ENCODE data around the gene SCAMP5. TPM values are rescaled to one million over a fixed set of nuclear protein-coding genes. Genes with fewer than 3 reads are reported as not detected.

SCAMP5 gene
- total RNA-seq, 4 donors from 2014 or later = 7.6 to 16.7 (median 10.1) TPM

GRCh38 chr15:74960995-74961588 is 34.3 kb upstream of the SCAMP5 start:
- intact Hi-C loops (cut with DNase I) = no loop called here
- peak in 1 of 2 donors; percentile 49 for DNase-seq
- no peaks in the 10 kb centered on the region for H3K27me3 ChIP-seq
- 33 to 52% methylated on average over 3 of the region's 3 CpGs for WGBS, 2 donors
- peak overlapping the region; percentile 10 to 52 (median 30) for H3K27ac ChIP-seq
- no peaks in the 10 kb centered on the region for H3K36me3 ChIP-seq
- peaks cover 44 to 55% of the 10 kb centered on the region in 2 donors for H3K4me1 ChIP-seq
- H3K9me3 ChIP-seq = no peaks in the 10 kb centered on the region
- no peak overlapping the region for H3K4me3 ChIP-seq (replicated peaks in 1 of 3)
- TF ChIP-seq CTCF (IDR thresholded peaks at IDR 0.05) = no peak
- TF ChIP-seq POLR2A (IDR thresholded peaks at IDR 0.05) = no peak

GRCh38 chr15:74961616-74962015 is 33.7 kb upstream of the SCAMP5 start:
- intact Hi-C loops (cut with DNase I) = no loop called here
- no peaks in the 10 kb centered on the region for H3K9me3 ChIP-seq
- 80 to 94% methylated on average over 5 of the region's 5 CpGs for WGBS, 2 donors
- no peak for TF ChIP-seq POLR2A (IDR thresholded peaks at IDR 0.05)
- no peak for TF ChIP-seq CTCF (IDR thresholded peaks at IDR 0.05)
- H3K27me3 ChIP-seq = no peaks in the 10 kb centered on the region
- DNase-seq = peak in 1 of 2 donors; percentile 14
- H3K36me3 ChIP-seq = no peaks in the 10 kb centered on the region
- H3K4me1 ChIP-seq = peaks cover 44 to 54% of the 10 kb centered on the region in 2 donors
- H3K4me3 ChIP-seq (replicated peaks in 1 of 3) = no peak overlapping the region
- peak overlapping the region; percentile 10 to 52 (median 30) for H3K27ac ChIP-seq

GRCh38 chr15:74962219-74962618 is 33.1 kb upstream of the SCAMP5 start:
- no peak for DNase-seq
- WGBS, 2 donors = 92 to 93% methylated on average over 8 of the region's 8 CpGs
- Histone ChIP-seq H3K36me3 (no peaks in the 10 kb centered on the region), H3K4me3 (replicated peaks in 1 of 3) (no peak overlapping the region), H3K27ac (peak overlapping the region in 1 of 3 donors; percentile 10), H3K4me1 (peaks cover 42 to 53% of the 10 kb centered on the region in 2 donors), H3K9me3 (no peaks in the 10 kb centered on the region), H3K27me3 (no peaks in the 10 kb centered on the region)
- TF ChIP-seq POLR2A (IDR thresholded peaks at IDR 0.05) (no peak), CTCF (IDR thresholded peaks at IDR 0.05) (no peak)
- intact Hi-C loops (cut with DNase I) = no loop called here

GRCh38 chr15:74962671-74963070 is 32.7 kb upstream of the SCAMP5 start:
- no peaks in the 10 kb centered on the region for H3K9me3 ChIP-seq
- no peak for TF ChIP-seq CTCF (IDR thresholded peaks at IDR 0.05)
- TF ChIP-seq POLR2A (IDR thresholded peaks at IDR 0.05) = no peak
- no peak overlapping the region for H3K27ac ChIP-seq
- no peaks in the 10 kb centered on the region for H3K36me3 ChIP-seq
- intact Hi-C loops (cut with DNase I) = no loop called here
- no peaks in the 10 kb centered on the region for H3K27me3 ChIP-seq
- DNase-seq = no peak
- H3K4me3 ChIP-seq (replicated peaks in 1 of 3) = no peak overlapping the region
- WGBS, 2 donors = 47 to 67% methylated on average over 2 of the region's 2 CpGs
- peaks cover 38 to 49% of the 10 kb centered on the region in 2 donors for H3K4me1 ChIP-seq

- intact Hi-C loops (cut with DNase I) = no loop called here
- Histone ChIP-seq H3K27me3 (no peaks in the 10 kb centered on the region), H3K4me1 (peaks cover 32 to 43% of the 10 kb centered on the region in 2 donors), H3K27ac (no peak overlapping the region), H3K36me3 (no peaks in the 10 kb centered on the region), H3K4me3 (replicated peaks in 1 of 3) (no peak overlapping the region), H3K9me3 (no peaks in the 10 kb centered on the region)
- 92 to 97% methylated on average over 4 of the region's 4 CpGs for WGBS, 2 donors
- TF ChIP-seq CTCF (IDR thresholded peaks at IDR 0.05) (no peak), POLR2A (IDR thresholded peaks at IDR 0.05) (no peak)
- DNase-seq = no peak
These were observed 32.1 kb upstream of the SCAMP5 start for GRCh38 chr15:74963213-74963612.
